AG08396 (cell line): ENCODE data around the gene GPR135.

Experiments used
- DNase-seq: peaks from one replicate; pipeline ENCODE4 v3.0.0; 2012; ENCODE audit warnings: low spot score, mixed read lengths

Gene GPR135

DNA sequence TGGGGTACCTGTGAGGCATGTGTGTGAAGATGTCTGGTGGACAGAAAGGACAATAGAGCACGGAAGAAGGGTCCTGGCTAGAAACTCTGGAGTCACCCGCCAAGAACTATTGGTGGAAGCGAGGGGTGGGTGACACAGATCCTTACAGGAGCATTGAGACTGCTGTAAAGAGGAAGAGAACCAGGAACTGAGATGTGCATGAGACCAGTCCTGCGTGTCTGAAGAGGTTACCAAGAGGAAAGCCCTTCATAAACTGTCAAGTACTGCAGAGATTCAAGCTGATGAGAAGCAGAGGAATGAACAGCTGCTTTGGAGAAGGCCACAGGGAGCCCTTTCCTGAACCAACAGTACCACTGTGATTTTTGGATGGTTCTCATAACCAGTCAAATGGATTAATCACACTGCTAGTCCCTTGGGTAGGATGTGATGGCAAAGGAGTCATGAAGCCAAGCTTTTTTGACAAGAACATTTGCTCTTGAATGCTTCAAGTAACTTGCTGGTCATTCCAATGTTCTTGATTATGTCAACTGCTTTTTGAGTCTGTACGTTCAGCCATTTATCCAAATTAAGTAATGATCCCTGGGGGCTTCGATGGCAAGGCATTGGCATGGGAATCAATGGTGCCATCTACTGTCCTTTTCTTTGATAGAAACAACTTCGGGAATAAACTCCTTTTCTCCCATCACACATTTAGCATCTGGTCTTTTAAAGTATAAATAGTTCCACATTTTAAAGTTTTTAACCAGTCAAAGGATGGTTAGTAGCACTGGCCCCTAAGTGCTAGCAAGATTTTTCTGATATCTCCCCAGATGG lies 42.9 kb downstream of the GPR135 start:
- DNase-seq = no peak

DNA sequence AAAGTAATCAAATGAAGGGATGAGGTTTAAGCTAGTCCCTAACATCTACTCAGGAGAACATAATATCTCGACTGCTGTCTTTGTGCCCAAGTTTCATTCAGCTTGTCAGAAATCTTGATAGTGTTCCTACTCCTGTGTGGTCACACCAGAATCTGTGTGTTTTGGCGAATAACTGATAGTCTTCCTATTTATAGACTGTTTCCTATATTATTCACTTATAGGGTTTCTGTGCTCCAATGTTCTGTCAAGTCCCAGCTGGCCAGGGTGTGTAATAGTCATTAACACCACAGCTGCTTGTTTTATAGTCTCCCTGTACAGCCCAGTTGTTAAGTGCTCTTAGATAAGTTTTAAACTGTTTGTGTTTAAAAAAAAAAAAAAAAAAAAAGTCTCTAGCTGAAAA lies 45.9 kb downstream of the GPR135 start:
- no peak for DNase-seq

DNA sequence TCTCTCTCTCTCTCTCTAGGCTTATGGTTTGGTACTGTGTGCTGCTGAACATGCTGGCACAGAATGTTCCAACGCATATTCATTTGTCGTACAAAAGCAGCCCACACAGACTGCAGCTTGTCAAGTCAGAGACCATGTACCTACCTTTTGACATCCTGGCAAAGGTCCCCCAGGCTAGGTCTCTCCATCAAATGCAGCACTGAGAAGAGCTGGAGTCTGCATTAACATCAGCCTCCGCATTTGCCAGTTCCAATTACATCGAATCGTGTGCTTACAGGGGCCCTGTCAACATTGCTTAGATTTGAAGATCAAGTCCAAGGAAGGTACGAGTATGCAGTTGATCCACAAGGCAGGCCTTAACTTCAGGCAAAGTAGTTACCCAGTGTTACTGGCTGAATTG lies 47.9 kb downstream of the GPR135 start:
- no peak for DNase-seq

DNA sequence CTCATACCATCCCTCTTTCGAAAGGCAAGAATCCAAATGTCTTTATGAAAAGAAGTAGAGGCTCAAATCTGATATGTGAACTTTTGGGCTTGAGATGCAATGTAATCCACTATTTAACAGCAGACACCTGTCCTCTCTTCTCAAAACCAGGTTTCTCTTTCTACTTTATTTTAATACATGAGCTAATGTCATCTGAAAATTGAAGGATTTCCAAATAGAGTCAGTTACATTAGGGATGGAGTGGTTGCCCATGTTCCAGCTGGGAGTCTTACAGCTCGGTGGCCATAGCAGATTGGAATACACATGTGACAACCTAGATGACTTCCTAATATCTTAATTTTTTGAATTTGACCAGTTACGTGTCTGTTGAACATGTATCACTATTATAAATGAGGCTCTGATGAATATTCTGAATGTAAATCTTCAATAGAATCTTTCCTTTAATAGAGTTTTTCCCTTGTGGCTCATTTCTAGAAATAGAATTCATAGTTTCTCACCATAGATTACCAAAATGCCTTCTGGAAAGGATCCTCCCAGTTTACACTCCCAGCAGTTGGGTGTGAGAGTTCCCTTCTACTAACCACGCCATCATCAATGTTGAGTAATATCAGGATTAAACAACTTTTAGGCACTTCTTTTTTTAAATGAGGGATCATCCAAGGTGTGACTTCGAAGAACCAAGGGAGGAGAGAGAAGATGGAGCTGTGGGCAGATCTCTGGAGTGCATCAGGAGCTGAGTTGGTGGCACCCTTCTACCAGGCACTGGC lies 49.2 kb downstream of the GPR135 start:
- DNase-seq = no peak
